SK-N-SH treated with all-trans-retinoic acid at 6 μM for 48 hours (cell line): ENCODE measurements around the gene P3H1.
"Not testable (repeated sequence)": the region's sequence is repeated elsewhere in the genome, so short reads cannot be mapped to it uniquely, and the experiment has no call there.

ENCODE experiments used
- ATAC-seq: fragments of 200-7000 bp; cut with Tn5 transposase; 3 replicates; pipeline ENCODE4 v1.9.1; 2020; ENCODE audit warnings: mild to moderate bottlenecking, moderate library complexity
- ARNTL ChIP-seq: fragments of 450-650 bp; formaldehyde crosslinking; IDR thresholded peaks from 2 replicates; pipeline ENCODE4 v1.5.0; 2020; ENCODE audit warnings: low read depth, mild to moderate bottlenecking, moderate library complexity, borderline replicate concordance
- BACH2 ChIP-seq: fragments of 250-450 bp; sonication (Bioruptor Pico); IDR thresholded peaks from 2 replicates; pipeline ENCODE4 v1.9.0; 2021; ENCODE audit warnings: mild to moderate bottlenecking, borderline replicate concordance
- CSDC2 ChIP-seq: fragments of 250-450 bp; sonication (Bioruptor Pico); IDR thresholded peaks from 2 replicates; pipeline ENCODE4 v1.5.0; 2020; ENCODE audit warnings: mild to moderate bottlenecking, moderate library complexity
- ESRRG ChIP-seq: fragments of 250-450 bp; sonication (Bioruptor Pico); IDR thresholded peaks from 2 replicates; pipeline ENCODE4 v1.6.1; 2021; ENCODE audit warnings: mild to moderate bottlenecking
- GLIS3 ChIP-seq: fragments of 250-450 bp; sonication (Bioruptor Pico); IDR thresholded peaks from 2 replicates; pipeline ENCODE4 v1.5.0; 2020; ENCODE audit warnings: mild to moderate bottlenecking, moderate library complexity
- ISL1 ChIP-seq: fragments of 250-450 bp; sonication (Bioruptor Pico); IDR thresholded peaks from 2 replicates; pipeline ENCODE4 v2.1.2; 2022; ENCODE audit warnings: mild to moderate bottlenecking, moderate library complexity
- OSR1 ChIP-seq: fragments of 250-450 bp; sonication (Bioruptor Pico); IDR thresholded peaks from 2 replicates; pipeline ENCODE4 v1.8.0; 2022; ENCODE audit warnings: moderate library complexity, mild to moderate bottlenecking, inconsistent platforms
- PPARA ChIP-seq: fragments of 250-450 bp; sonication (Bioruptor Pico); IDR thresholded peaks from 2 replicates; pipeline ENCODE4 v1.5.0; 2020; ENCODE audit warnings: mild to moderate bottlenecking, borderline replicate concordance
- RARB ChIP-seq: fragments of 250-450 bp; sonication (Bioruptor Pico); IDR thresholded peaks from 2 replicates; pipeline ENCODE4 v1.8.0; 2021; ENCODE audit warnings: mild to moderate bottlenecking, moderate library complexity
- SNAI2 ChIP-seq: fragments of 250-450 bp; sonication (Bioruptor Pico); IDR thresholded peaks from 2 replicates; pipeline ENCODE4 v1.5.0; 2020; ENCODE audit warnings: mild to moderate bottlenecking, moderate library complexity
- TCF4 ChIP-seq: fragments of 250-450 bp; sonication (Bioruptor Pico); IDR thresholded peaks from 2 replicates; pipeline ENCODE4 v1.8.0; 2021; ENCODE audit warnings: mild to moderate bottlenecking, moderate library complexity, borderline replicate concordance
- TOX ChIP-seq: fragments of 250-450 bp; sonication (Bioruptor Pico); IDR thresholded peaks from 2 replicates; pipeline ENCODE4 v1.8.0; 2021; ENCODE audit warnings: mild to moderate bottlenecking, moderate library complexity, borderline replicate concordance
- ZC3H10 ChIP-seq: fragments of 250-450 bp; sonication (Bioruptor Pico); IDR thresholded peaks from 2 replicates; pipeline ENCODE4 v1.5.1; 2021; ENCODE audit warnings: mild to moderate bottlenecking, moderate library complexity
- ZFP3 ChIP-seq: fragments of 250-450 bp; sonication (Bioruptor Pico); IDR thresholded peaks from 2 replicates; pipeline ENCODE4 v1.5.0; 2020; ENCODE audit warnings: mild to moderate bottlenecking, moderate library complexity
- ZFP30 ChIP-seq: fragments of 450-650 bp; formaldehyde crosslinking; IDR thresholded peaks from 2 replicates; pipeline ENCODE4 v1.5.0; 2022; ENCODE audit warnings: mild to moderate bottlenecking, moderate library complexity
- ZNF565 ChIP-seq: fragments of 450-650 bp; formaldehyde crosslinking; conservative IDR thresholded peaks from 2 replicates; pipeline ENCODE4 v1.5.0; 2020; ENCODE audit warnings: low read depth, mild to moderate bottlenecking, moderate library complexity
- ZNF70 ChIP-seq: fragments of 450-650 bp; formaldehyde crosslinking; IDR thresholded peaks from 2 replicates; pipeline ENCODE4 v1.5.0; 2020; ENCODE audit warnings: mild to moderate bottlenecking, moderate library complexity
- ZNF8 ChIP-seq: fragments of 450-650 bp; formaldehyde crosslinking; IDR thresholded peaks from 2 replicates; pipeline ENCODE4 v1.5.0; 2020; ENCODE audit warnings: mild to moderate bottlenecking, moderate library complexity
- TF ChIP-seq, protein P1 (sequence below): fragments of 250-450 bp; sonication (Bioruptor Pico); IDR thresholded peaks from 2 replicates; pipeline ENCODE4 v1.5.0; 2020; ENCODE audit warnings: mild to moderate bottlenecking, moderate library complexity
- TF ChIP-seq, protein P2 (sequence below): fragments of 250-450 bp; sonication (Bioruptor Pico); IDR thresholded peaks from 2 replicates; pipeline ENCODE4 v1.8.0; 2021; ENCODE audit warnings: low read depth, mild to moderate bottlenecking, moderate library complexity, borderline replicate concordance
- TF ChIP-seq, protein P3 (sequence below): fragments of 250-450 bp; sonication (Bioruptor Pico); IDR thresholded peaks from 2 replicates; pipeline ENCODE4 v1.8.0; 2020; ENCODE audit warnings: mild to moderate bottlenecking, moderate library complexity, borderline replicate concordance
- TF ChIP-seq, protein P4 (sequence below): fragments of 250-450 bp; sonication (Bioruptor Pico); IDR thresholded peaks from 2 replicates; pipeline ENCODE4 v1.5.1; 2020; ENCODE audit warnings: low read depth, mild to moderate bottlenecking, moderate library complexity

The P3H1 gene

DNA sequence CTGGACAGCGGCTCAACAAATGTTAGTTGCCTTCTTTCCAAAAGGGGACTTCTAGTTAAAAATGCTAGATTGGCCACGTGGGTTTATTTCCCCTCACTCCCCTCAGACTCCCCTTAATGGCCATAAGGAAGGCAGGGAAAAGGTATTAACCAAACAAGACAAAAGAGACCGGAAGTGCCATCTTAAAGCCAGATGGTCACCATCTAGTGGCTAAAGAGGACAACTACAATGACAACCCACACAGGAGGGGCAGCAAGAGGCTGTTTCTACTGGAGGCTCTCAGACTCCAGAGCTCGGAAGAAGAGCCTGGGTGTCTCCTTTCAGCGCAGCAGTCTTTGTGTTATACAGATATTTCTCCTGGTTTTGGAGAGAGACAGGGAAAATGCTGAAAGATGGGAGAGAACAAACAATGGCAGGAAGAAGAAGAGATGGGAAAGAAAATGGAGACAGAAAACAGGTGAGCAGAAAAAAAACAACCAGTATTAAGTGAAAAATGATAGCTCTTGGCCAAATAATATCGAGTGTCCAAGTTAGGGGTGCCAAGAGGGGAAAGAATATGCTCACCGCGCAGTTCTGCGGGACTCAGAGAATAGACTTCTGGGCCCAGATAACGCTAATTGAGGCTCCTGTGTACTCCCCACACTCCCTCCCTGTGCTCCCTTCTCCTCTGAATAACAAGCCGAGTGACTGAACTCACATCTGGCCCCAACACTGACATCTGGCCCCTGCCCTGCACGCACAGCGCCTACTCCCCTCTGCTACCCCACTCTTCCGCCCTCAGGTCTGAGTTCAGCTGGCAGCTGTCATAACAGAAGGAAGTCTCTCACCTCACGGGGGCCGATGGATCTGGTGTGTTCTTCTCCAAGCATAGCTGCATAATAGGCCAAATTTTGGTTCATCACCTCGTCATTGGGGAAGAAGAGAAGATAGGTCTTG lies 9.6 kb downstream of the P3H1 start:
- peak; percentile 91 for ATAC-seq
- TF ChIP-seq ZNF70 (CRISPR knock-in tag) (no peak), ISL1 (CRISPR knock-in tag) (no peak), ZFP30 (CRISPR knock-in tag) (no peak), TOX (CRISPR knock-in tag) (no peak), RARB (CRISPR knock-in tag) (no peak), TCF4 (no peak), ZNF565 (CRISPR knock-in tag) (no peak), PPARA (CRISPR knock-in tag) (no peak), GLIS3 (no peak), BACH2 (CRISPR knock-in tag) (no peak), ZNF8 (CRISPR knock-in tag) (no peak), CSDC2 (CRISPR knock-in tag) (no peak), ARNTL (CRISPR knock-in tag) (no peak)
- TF ChIP-seq, protein P1, sequence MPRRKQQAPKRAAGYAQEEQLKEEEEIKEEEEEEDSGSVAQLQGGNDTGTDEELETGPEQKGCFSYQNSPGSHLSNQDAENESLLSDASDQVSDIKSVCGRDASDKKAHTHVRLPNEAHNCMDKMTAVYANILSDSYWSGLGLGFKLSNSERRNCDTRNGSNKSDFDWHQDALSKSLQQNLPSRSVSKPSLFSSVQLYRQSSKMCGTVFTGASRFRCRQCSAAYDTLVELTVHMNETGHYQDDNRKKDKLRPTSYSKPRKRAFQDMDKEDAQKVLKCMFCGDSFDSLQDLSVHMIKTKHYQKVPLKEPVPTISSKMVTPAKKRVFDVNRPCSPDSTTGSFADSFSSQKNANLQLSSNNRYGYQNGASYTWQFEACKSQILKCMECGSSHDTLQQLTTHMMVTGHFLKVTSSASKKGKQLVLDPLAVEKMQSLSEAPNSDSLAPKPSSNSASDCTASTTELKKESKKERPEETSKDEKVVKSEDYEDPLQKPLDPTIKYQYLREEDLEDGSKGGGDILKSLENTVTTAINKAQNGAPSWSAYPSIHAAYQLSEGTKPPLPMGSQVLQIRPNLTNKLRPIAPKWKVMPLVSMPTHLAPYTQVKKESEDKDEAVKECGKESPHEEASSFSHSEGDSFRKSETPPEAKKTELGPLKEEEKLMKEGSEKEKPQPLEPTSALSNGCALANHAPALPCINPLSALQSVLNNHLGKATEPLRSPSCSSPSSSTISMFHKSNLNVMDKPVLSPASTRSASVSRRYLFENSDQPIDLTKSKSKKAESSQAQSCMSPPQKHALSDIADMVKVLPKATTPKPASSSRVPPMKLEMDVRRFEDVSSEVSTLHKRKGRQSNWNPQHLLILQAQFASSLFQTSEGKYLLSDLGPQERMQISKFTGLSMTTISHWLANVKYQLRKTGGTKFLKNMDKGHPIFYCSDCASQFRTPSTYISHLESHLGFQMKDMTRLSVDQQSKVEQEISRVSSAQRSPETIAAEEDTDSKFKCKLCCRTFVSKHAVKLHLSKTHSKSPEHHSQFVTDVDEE (CRISPR knock-in tag), result no peak
- TF ChIP-seq, protein P2, sequence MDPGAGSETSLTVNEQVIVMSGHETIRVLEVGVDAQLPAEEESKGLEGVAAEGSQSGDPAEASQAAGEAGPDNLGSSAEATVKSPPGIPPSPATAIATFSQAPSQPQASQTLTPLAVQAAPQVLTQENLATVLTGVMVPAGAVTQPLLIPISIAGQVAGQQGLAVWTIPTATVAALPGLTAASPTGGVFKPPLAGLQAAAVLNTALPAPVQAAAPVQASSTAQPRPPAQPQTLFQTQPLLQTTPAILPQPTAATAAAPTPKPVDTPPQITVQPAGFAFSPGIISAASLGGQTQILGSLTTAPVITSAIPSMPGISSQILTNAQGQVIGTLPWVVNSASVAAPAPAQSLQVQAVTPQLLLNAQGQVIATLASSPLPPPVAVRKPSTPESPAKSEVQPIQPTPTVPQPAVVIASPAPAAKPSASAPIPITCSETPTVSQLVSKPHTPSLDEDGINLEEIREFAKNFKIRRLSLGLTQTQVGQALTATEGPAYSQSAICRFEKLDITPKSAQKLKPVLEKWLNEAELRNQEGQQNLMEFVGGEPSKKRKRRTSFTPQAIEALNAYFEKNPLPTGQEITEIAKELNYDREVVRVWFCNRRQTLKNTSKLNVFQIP, result no peak

DNA sequence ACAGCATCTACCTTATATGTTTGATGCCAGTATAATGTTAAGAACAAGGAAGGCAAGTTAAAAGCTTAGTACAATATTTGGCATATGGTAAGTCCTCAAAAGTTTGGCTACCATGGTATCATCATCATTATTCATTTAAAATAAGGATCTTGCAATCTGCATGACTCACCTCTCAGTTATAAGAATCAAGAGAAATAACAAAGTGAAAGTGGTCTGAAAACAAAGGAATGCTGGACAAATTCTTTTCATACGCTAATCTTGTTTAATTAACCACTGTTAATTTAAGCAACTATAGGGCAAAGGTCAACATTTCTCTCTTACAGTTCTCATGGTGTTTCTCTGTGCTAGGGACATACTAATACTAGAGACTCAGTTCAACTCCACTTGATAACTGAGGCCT lies 13.8 kb downstream of the P3H1 start:
- TF ChIP-seq ZFP3 (no peak), CSDC2 (CRISPR knock-in tag) (no peak), ZNF70 (CRISPR knock-in tag) (no peak), ZC3H10 (no peak), TCF4 (no peak), OSR1 (no peak), ZNF8 (CRISPR knock-in tag) (no peak), ESRRG (CRISPR knock-in tag) (no peak), ZFP30 (CRISPR knock-in tag) (no peak), BACH2 (CRISPR knock-in tag) (no peak), TOX (CRISPR knock-in tag) (no peak), ARNTL (CRISPR knock-in tag) (no peak), GLIS3 (no peak)
- TF ChIP-seq, protein P3, sequence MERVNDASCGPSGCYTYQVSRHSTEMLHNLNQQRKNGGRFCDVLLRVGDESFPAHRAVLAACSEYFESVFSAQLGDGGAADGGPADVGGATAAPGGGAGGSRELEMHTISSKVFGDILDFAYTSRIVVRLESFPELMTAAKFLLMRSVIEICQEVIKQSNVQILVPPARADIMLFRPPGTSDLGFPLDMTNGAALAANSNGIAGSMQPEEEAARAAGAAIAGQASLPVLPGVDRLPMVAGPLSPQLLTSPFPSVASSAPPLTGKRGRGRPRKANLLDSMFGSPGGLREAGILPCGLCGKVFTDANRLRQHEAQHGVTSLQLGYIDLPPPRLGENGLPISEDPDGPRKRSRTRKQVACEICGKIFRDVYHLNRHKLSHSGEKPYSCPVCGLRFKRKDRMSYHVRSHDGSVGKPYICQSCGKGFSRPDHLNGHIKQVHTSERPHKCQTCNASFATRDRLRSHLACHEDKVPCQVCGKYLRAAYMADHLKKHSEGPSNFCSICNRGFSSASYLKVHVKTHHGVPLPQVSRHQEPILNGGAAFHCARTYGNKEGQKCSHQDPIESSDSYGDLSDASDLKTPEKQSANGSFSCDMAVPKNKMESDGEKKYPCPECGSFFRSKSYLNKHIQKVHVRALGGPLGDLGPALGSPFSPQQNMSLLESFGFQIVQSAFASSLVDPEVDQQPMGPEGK (CRISPR knock-in tag), result no peak
- ATAC-seq, result no peak; the same call in 2 of the 3 replicates

DNA sequence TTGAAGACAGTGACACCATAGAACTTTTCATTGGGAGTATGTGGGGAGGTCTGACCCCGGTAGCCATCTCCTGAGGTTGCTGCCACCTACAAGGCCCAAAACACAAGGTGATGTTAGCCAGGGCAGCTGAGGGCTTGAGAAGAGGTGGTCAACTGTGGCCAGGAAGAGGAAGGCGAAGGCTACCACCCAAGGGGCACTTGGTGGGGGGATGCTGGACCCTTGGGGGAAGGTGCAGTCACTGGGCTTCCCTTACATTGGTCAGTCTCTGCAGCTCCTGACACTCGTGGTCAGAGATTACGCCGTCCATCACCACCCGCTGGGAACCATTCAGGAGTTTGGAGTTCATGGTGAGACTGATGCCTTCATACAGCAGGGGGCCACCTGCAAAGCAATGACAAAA lies 14.5 kb downstream of the P3H1 start:
- TF ChIP-seq SNAI2 (CRISPR knock-in tag) (no peak), OSR1 (no peak), ZFP30 (CRISPR knock-in tag) (no peak), ZC3H10 (no peak), TOX (CRISPR knock-in tag) (no peak), ZFP3 (no peak), BACH2 (CRISPR knock-in tag) (no peak), ESRRG (CRISPR knock-in tag) (no peak), ARNTL (CRISPR knock-in tag) (no peak), ZNF565 (CRISPR knock-in tag) (no peak), CSDC2 (CRISPR knock-in tag) (no peak), ZNF70 (CRISPR knock-in tag) (no peak)
- TF ChIP-seq, protein P2, result no peak
- TF ChIP-seq, protein P4, sequence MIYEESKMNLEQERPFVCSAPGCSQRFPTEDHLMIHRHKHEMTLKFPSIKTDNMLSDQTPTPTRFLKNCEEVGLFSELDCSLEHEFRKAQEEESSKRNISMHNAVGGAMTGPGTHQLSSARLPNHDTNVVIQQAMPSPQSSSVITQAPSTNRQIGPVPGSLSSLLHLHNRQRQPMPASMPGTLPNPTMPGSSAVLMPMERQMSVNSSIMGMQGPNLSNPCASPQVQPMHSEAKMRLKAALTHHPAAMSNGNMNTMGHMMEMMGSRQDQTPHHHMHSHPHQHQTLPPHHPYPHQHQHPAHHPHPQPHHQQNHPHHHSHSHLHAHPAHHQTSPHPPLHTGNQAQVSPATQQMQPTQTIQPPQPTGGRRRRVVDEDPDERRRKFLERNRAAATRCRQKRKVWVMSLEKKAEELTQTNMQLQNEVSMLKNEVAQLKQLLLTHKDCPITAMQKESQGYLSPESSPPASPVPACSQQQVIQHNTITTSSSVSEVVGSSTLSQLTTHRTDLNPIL (CRISPR knock-in tag), result no peak
- TF ChIP-seq, protein P1 (CRISPR knock-in tag), result no peak
- no peak for ATAC-seq

DNA sequence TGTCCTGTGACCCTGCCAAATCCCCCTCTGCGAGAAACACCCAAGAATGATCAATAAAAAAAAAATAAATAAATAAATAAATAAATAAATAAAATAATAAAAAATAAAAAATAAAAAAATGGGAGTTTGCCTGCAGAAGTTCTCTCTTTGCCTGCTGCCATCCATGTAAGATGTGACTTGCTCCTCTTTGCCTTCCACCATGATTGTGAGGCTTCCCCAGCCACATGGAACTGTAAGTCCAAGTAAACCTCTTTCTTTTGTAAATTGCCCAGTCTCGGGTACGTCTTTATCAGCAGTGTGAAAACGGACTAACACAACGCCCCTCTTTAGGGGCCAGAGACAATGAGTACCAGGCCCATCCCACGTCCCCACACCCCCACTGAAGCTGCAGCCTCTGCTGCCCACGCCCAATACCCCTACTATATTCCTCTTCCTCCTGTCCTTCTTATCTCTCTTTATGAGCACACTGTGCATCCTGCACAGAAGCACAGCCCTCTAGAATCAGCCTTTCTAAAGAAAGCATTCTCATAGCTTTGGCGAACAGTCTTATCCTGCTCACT lies 15.2 kb downstream of the P3H1 start:
- ATAC-seq, result not testable (repeated sequence)
